SK-N-SH treated with all-trans-retinoic acid at 6 μM for 48 hours (cell line): ENCODE measurements around the gene RDX.

ENCODE experiments used
- ATAC-seq: fragments of 200-7000 bp; cut with Tn5 transposase; 3 replicates; pipeline ENCODE4 v1.9.1; 2020; ENCODE audit warnings: mild to moderate bottlenecking, moderate library complexity
- ARNTL ChIP-seq: fragments of 450-650 bp; formaldehyde crosslinking; IDR thresholded peaks from 2 replicates; pipeline ENCODE4 v1.5.0; 2020; ENCODE audit warnings: low read depth, mild to moderate bottlenecking, moderate library complexity, borderline replicate concordance
- BACH2 ChIP-seq: fragments of 250-450 bp; sonication (Bioruptor Pico); IDR thresholded peaks from 2 replicates; pipeline ENCODE4 v1.9.0; 2021; ENCODE audit warnings: mild to moderate bottlenecking, borderline replicate concordance
- CSDC2 ChIP-seq: fragments of 250-450 bp; sonication (Bioruptor Pico); IDR thresholded peaks from 2 replicates; pipeline ENCODE4 v1.5.0; 2020; ENCODE audit warnings: mild to moderate bottlenecking, moderate library complexity
- GLIS3 ChIP-seq: fragments of 250-450 bp; sonication (Bioruptor Pico); IDR thresholded peaks from 2 replicates; pipeline ENCODE4 v1.5.0; 2020; ENCODE audit warnings: mild to moderate bottlenecking, moderate library complexity
- ISL1 ChIP-seq: fragments of 250-450 bp; sonication (Bioruptor Pico); IDR thresholded peaks from 2 replicates; pipeline ENCODE4 v2.1.2; 2022; ENCODE audit warnings: mild to moderate bottlenecking, moderate library complexity
- PPARA ChIP-seq: fragments of 250-450 bp; sonication (Bioruptor Pico); IDR thresholded peaks from 2 replicates; pipeline ENCODE4 v1.5.0; 2020; ENCODE audit warnings: mild to moderate bottlenecking, borderline replicate concordance
- RARB ChIP-seq: fragments of 250-450 bp; sonication (Bioruptor Pico); IDR thresholded peaks from 2 replicates; pipeline ENCODE4 v1.8.0; 2021; ENCODE audit warnings: mild to moderate bottlenecking, moderate library complexity
- TCF4 ChIP-seq: fragments of 250-450 bp; sonication (Bioruptor Pico); IDR thresholded peaks from 2 replicates; pipeline ENCODE4 v1.8.0; 2021; ENCODE audit warnings: mild to moderate bottlenecking, moderate library complexity, borderline replicate concordance
- TOX ChIP-seq: fragments of 250-450 bp; sonication (Bioruptor Pico); IDR thresholded peaks from 2 replicates; pipeline ENCODE4 v1.8.0; 2021; ENCODE audit warnings: mild to moderate bottlenecking, moderate library complexity, borderline replicate concordance
- ZC3H10 ChIP-seq: fragments of 250-450 bp; sonication (Bioruptor Pico); IDR thresholded peaks from 2 replicates; pipeline ENCODE4 v1.5.1; 2021; ENCODE audit warnings: mild to moderate bottlenecking, moderate library complexity
- ZFP3 ChIP-seq: fragments of 250-450 bp; sonication (Bioruptor Pico); IDR thresholded peaks from 2 replicates; pipeline ENCODE4 v1.5.0; 2020; ENCODE audit warnings: mild to moderate bottlenecking, moderate library complexity
- ZFP30 ChIP-seq: fragments of 450-650 bp; formaldehyde crosslinking; IDR thresholded peaks from 2 replicates; pipeline ENCODE4 v1.5.0; 2022; ENCODE audit warnings: mild to moderate bottlenecking, moderate library complexity
- ZNF565 ChIP-seq: fragments of 450-650 bp; formaldehyde crosslinking; conservative IDR thresholded peaks from 2 replicates; pipeline ENCODE4 v1.5.0; 2020; ENCODE audit warnings: low read depth, mild to moderate bottlenecking, moderate library complexity
- ZNF70 ChIP-seq: fragments of 450-650 bp; formaldehyde crosslinking; IDR thresholded peaks from 2 replicates; pipeline ENCODE4 v1.5.0; 2020; ENCODE audit warnings: mild to moderate bottlenecking, moderate library complexity
- ZNF8 ChIP-seq: fragments of 450-650 bp; formaldehyde crosslinking; IDR thresholded peaks from 2 replicates; pipeline ENCODE4 v1.5.0; 2020; ENCODE audit warnings: mild to moderate bottlenecking, moderate library complexity
- TF ChIP-seq, protein P1 (sequence below): fragments of 250-450 bp; sonication (Bioruptor Pico); IDR thresholded peaks from 2 replicates; pipeline ENCODE4 v1.5.0; 2020; ENCODE audit warnings: mild to moderate bottlenecking, moderate library complexity
- TF ChIP-seq, protein P2 (sequence below): fragments of 250-450 bp; sonication (Bioruptor Pico); IDR thresholded peaks from 2 replicates; pipeline ENCODE4 v1.8.0; 2021; ENCODE audit warnings: low read depth, mild to moderate bottlenecking, moderate library complexity, borderline replicate concordance
- TF ChIP-seq, protein P3 (sequence below): fragments of 250-450 bp; sonication (Bioruptor Pico); IDR thresholded peaks from 2 replicates; pipeline ENCODE4 v1.5.1; 2020; ENCODE audit warnings: low read depth, mild to moderate bottlenecking, moderate library complexity
- TF ChIP-seq, protein P4 (sequence below): fragments of 250-450 bp; sonication (Bioruptor Pico); IDR thresholded peaks from 2 replicates; pipeline ENCODE4 v1.8.0; 2020; ENCODE audit warnings: mild to moderate bottlenecking, moderate library complexity, borderline replicate concordance

RDX gene

DNA sequence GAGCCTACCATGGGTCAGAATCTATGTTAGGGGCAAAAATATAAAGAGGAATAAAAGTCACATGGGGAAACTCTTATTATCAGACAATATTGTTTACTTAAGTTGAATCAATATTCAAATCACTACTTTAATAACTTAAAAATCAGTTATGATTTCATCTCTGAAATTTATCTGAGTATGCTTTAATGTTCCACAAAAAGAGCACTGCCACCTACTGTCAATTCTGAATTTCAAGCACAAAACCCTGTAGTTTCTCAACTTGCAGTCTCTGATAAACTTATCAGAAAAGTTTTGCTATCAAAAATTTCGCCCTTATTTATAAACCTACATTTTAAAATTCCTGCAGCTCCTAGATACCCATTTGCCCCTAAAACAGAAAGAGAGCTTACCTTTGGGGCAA lies 47.3 kb downstream of the RDX start (continued):
- TF ChIP-seq, protein P1, sequence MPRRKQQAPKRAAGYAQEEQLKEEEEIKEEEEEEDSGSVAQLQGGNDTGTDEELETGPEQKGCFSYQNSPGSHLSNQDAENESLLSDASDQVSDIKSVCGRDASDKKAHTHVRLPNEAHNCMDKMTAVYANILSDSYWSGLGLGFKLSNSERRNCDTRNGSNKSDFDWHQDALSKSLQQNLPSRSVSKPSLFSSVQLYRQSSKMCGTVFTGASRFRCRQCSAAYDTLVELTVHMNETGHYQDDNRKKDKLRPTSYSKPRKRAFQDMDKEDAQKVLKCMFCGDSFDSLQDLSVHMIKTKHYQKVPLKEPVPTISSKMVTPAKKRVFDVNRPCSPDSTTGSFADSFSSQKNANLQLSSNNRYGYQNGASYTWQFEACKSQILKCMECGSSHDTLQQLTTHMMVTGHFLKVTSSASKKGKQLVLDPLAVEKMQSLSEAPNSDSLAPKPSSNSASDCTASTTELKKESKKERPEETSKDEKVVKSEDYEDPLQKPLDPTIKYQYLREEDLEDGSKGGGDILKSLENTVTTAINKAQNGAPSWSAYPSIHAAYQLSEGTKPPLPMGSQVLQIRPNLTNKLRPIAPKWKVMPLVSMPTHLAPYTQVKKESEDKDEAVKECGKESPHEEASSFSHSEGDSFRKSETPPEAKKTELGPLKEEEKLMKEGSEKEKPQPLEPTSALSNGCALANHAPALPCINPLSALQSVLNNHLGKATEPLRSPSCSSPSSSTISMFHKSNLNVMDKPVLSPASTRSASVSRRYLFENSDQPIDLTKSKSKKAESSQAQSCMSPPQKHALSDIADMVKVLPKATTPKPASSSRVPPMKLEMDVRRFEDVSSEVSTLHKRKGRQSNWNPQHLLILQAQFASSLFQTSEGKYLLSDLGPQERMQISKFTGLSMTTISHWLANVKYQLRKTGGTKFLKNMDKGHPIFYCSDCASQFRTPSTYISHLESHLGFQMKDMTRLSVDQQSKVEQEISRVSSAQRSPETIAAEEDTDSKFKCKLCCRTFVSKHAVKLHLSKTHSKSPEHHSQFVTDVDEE (CRISPR knock-in tag): no peak
- TF ChIP-seq GLIS3 (CRISPR knock-in tag): no peak
- TF ChIP-seq ZNF70: no peak
- no peak for TF ChIP-seq ZNF565

- ATAC-seq: no peak
- TF ChIP-seq ISL1 (CRISPR knock-in tag): no peak
- TF ChIP-seq, protein P1 (CRISPR knock-in tag): no peak
- TF ChIP-seq ZFP30 (CRISPR knock-in tag): no peak
- TF ChIP-seq PPARA (CRISPR knock-in tag): no peak
- no peak for TF ChIP-seq RARB (CRISPR knock-in tag)
- TF ChIP-seq TCF4 (CRISPR knock-in tag): no peak
- TF ChIP-seq, protein P2, sequence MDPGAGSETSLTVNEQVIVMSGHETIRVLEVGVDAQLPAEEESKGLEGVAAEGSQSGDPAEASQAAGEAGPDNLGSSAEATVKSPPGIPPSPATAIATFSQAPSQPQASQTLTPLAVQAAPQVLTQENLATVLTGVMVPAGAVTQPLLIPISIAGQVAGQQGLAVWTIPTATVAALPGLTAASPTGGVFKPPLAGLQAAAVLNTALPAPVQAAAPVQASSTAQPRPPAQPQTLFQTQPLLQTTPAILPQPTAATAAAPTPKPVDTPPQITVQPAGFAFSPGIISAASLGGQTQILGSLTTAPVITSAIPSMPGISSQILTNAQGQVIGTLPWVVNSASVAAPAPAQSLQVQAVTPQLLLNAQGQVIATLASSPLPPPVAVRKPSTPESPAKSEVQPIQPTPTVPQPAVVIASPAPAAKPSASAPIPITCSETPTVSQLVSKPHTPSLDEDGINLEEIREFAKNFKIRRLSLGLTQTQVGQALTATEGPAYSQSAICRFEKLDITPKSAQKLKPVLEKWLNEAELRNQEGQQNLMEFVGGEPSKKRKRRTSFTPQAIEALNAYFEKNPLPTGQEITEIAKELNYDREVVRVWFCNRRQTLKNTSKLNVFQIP (CRISPR knock-in tag): no peak
- TF ChIP-seq, protein P3, sequence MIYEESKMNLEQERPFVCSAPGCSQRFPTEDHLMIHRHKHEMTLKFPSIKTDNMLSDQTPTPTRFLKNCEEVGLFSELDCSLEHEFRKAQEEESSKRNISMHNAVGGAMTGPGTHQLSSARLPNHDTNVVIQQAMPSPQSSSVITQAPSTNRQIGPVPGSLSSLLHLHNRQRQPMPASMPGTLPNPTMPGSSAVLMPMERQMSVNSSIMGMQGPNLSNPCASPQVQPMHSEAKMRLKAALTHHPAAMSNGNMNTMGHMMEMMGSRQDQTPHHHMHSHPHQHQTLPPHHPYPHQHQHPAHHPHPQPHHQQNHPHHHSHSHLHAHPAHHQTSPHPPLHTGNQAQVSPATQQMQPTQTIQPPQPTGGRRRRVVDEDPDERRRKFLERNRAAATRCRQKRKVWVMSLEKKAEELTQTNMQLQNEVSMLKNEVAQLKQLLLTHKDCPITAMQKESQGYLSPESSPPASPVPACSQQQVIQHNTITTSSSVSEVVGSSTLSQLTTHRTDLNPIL (CRISPR knock-in tag): no peak
- no peak for TF ChIP-seq TOX
- TF ChIP-seq, protein P4, sequence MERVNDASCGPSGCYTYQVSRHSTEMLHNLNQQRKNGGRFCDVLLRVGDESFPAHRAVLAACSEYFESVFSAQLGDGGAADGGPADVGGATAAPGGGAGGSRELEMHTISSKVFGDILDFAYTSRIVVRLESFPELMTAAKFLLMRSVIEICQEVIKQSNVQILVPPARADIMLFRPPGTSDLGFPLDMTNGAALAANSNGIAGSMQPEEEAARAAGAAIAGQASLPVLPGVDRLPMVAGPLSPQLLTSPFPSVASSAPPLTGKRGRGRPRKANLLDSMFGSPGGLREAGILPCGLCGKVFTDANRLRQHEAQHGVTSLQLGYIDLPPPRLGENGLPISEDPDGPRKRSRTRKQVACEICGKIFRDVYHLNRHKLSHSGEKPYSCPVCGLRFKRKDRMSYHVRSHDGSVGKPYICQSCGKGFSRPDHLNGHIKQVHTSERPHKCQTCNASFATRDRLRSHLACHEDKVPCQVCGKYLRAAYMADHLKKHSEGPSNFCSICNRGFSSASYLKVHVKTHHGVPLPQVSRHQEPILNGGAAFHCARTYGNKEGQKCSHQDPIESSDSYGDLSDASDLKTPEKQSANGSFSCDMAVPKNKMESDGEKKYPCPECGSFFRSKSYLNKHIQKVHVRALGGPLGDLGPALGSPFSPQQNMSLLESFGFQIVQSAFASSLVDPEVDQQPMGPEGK (CRISPR knock-in tag): no peak
- TF ChIP-seq CSDC2: no peak
- TF ChIP-seq ZNF70: no peak
- TF ChIP-seq ARNTL: no peak
- TF ChIP-seq ZC3H10 (CRISPR knock-in tag): no peak
- no peak for TF ChIP-seq BACH2 (CRISPR knock-in tag)
- no peak for TF ChIP-seq ZFP3 (CRISPR knock-in tag)
- no peak for TF ChIP-seq ZNF8 (CRISPR knock-in tag)
- TF ChIP-seq GLIS3 (CRISPR knock-in tag): no peak
Observed at GRCh38 chr11:110243791-110244190, 52.6 kb downstream of the RDX start.

DNA sequence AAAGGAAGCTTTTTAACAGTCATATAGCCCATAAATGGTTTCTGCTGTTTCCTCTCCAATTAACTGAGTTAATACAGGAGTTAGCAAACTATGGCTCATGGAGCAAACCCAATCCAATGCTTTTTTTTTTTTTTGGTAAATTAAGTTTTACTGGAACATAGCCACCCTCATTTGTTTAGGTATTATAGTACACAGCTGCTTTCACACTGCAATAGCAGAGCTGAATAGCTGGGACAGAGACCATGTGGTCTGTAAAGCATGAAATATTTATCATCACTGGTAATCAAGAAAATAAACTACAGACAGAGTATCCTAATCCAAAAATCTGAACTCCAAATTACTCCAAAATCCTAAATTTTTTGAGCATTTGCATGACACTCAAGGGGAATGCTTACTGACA lies 53.7 kb downstream of the RDX start:
- TF ChIP-seq, protein P3 (CRISPR knock-in tag): no peak
- TF ChIP-seq ZNF8 (CRISPR knock-in tag) (no peak), ZC3H10 (CRISPR knock-in tag) (no peak)
- TF ChIP-seq, protein P1 (CRISPR knock-in tag): no peak
- ATAC-seq: no peak
